ENCODE measurements around the gene TLE4.

GRCh38 chr9:79658926-79659325 is 87.2 kb downstream of the TLE4 start:
- no peak for TF ChIP-seq EZH2 (IDR thresholded peaks at IDR 0.05; ENCODE audit: borderline replicate concordance)
- no peak for TF ChIP-seq CTCF (IDR thresholded peaks at IDR 0.05; ENCODE audit: poor library complexity)
